ENCODE results near the gene CEACAM5. TPM values are rescaled to one million over a fixed set of nuclear protein-coding genes. Genes with fewer than 3 reads are reported as not detected.

The CEACAM5 gene
- total RNA-seq, 2 donors from 2014 or later, result 2,196 to 2,217 TPM

DNA sequence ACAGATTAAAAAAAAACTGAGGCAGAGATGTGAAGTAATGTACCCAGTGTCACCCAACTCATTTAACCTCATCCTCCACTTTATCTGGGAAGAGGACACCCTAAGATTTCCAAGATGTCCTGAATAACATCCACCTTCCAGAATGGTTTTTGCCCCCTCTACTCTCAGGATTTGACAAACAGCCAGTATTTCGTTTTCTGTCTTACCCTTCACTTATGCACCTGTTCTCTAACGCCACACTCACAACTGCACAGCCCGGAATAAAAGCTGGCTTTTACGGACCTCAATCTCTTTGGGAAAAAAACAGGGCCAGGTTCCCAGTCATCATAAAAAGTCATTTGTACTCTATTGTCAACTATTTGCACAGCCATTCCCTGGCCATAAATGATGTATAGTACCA, 25.7 kb downstream of the CEACAM5 start:
- peak overlapping the region; percentile 26 to 60 for H3K9ac ChIP-seq (ENCODE audit: low read depth in 2 of 2, low read length in 2 of 2)
- no peak overlapping the region for H3K4me3 ChIP-seq
- no peaks in the 10 kb centered on the region for H3K27me3 ChIP-seq
- no peaks in the 10 kb centered on the region for H3K36me3 ChIP-seq
- H3K4me1 ChIP-seq, result peaks cover 4% of the 10 kb centered on the region
- intact Hi-C loops (cut with DNase I), result no loop called here
- DNase-seq, result no peak
- H3K27ac ChIP-seq, result peak overlapping the region; percentile 86
- no peaks in the 10 kb centered on the region for H3K9me3 ChIP-seq
- no peak for TF ChIP-seq CTCF (IDR thresholded peaks at IDR 0.05)

GRCh38 chr19:41734585-41734984, 26.2 kb downstream of the CEACAM5 start:
- no peaks in the 10 kb centered on the region for H3K9me3 ChIP-seq
- no peak for TF ChIP-seq CTCF (IDR thresholded peaks at IDR 0.05)
- H3K9ac ChIP-seq (ENCODE audit: low read depth in 2 of 2, low read length in 2 of 2), result peak overlapping the region; percentile 16 to 81
- DNase-seq, result peak; percentile 90
- intact Hi-C loops (cut with DNase I), result no loop called here
- no peaks in the 10 kb centered on the region for H3K36me3 ChIP-seq
- H3K27me3 ChIP-seq, result no peaks in the 10 kb centered on the region
- H3K4me1 ChIP-seq, result peaks cover 8% of the 10 kb centered on the region
- H3K4me3 ChIP-seq, result no peak overlapping the region
- peak overlapping the region; percentile 86 for H3K27ac ChIP-seq

DNA sequence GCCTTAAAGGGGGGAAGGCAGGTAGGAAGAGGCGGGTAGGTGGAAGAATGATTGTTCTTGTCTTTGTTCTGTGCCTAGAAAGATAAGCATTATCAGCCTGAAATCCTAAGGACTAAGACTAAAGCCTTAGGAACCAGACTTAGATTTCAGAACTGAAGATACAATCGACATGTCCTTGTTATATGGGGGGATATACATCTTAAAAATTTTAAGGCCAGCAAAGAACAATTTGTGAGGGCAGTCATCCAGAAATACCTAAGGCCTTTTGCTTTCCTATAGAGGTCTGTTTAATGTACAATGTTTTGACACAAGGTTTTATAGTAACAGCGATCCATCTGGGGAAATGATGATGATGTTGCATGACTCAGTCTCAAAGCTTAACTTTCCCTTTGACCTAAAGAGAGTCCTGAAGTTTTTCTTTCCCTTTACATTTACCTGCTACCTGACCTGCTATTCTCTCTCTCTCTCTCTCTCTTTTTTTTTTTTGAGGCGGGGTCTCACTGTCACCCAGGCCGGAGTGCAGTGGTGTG, 26.7 kb downstream of the CEACAM5 start:
- no peaks in the 10 kb centered on the region for H3K36me3 ChIP-seq
- TF ChIP-seq CTCF (IDR thresholded peaks at IDR 0.05), result no peak
- no peak for DNase-seq
- peak overlapping the region; percentile 16 to 81 for H3K9ac ChIP-seq (ENCODE audit: low read depth in 2 of 2, low read length in 2 of 2)
- H3K27ac ChIP-seq, result peak overlapping the region; percentile 86
- H3K9me3 ChIP-seq, result no peaks in the 10 kb centered on the region
- H3K4me3 ChIP-seq, result no peak overlapping the region
- intact Hi-C loops (cut with DNase I), result no loop called here
- peaks cover 8% of the 10 kb centered on the region for H3K4me1 ChIP-seq
- no peaks in the 10 kb centered on the region for H3K27me3 ChIP-seq

GRCh38 chr19:41739361-41739760, 30.9 kb downstream of the CEACAM5 start:
- intact Hi-C loops (cut with DNase I), result no loop called here
- Histone ChIP-seq H3K4me3 (no peak overlapping the region), H3K27me3 (no peaks in the 10 kb centered on the region), H3K27ac (no peak overlapping the region), H3K9me3 (no peaks in the 10 kb centered on the region), H3K9ac (ENCODE audit: low read depth in 2 of 2, low read length in 2 of 2) (no peak overlapping the region), H3K4me1 (peaks cover 8% of the 10 kb centered on the region), H3K36me3 (no peaks in the 10 kb centered on the region)
- no peak for TF ChIP-seq CTCF (IDR thresholded peaks at IDR 0.05)
- DNase-seq, result no peak

GRCh38 chr19:41740415-41741243, 32.2 kb downstream of the CEACAM5 start:
- H3K9ac ChIP-seq (ENCODE audit: low read depth in 2 of 2, low read length in 2 of 2), result no peak overlapping the region
- H3K4me3 ChIP-seq, result no peak overlapping the region
- no peak for TF ChIP-seq CTCF (IDR thresholded peaks at IDR 0.05)
- H3K36me3 ChIP-seq, result no peaks in the 10 kb centered on the region
- no peak for DNase-seq
- peaks cover 8% of the 10 kb centered on the region for H3K4me1 ChIP-seq
- no peaks in the 10 kb centered on the region for H3K27me3 ChIP-seq
- intact Hi-C loops (cut with DNase I), result no loop called here
- no peaks in the 10 kb centered on the region for H3K9me3 ChIP-seq
- H3K27ac ChIP-seq, result peak overlapping the region; percentile 71

Measured in colonic mucosa (tissue), 4 donors.